GM12878 (cell line): ENCODE data around the gene HMOX1.

Experiments
- POLR2AphosphoS5 ChIP-seq: IDR thresholded peaks from 2 replicates; pipeline ENCODE4 v1.6.1; 2011; ENCODE audit warnings: mild to moderate bottlenecking, low read length, inconsistent platforms
- RAD21 ChIP-seq: IDR thresholded peaks from 2 replicates; pipeline ENCODE4 v1.6.1; 2011; ENCODE audit warnings: mild to moderate bottlenecking, low read depth, low read length, moderate library complexity; ENCODE audit not compliant: insufficient read depth
- YY1 ChIP-seq: IDR thresholded peaks from 2 replicates; pipeline ENCODE4 v1.6.1; 2011; ENCODE audit warnings: low read depth, mild to moderate bottlenecking, low read length
- TF ChIP-seq, protein P1 (sequence below), 3 experiments: IDR thresholded peaks in 2 of 3; conservative IDR thresholded peaks in 1 of 3; 2 replicates each; pipeline ENCODE4 v1.5.1; 2011; ENCODE audit warnings: low read depth in 3 of 3, low read length in 3 of 3, mild to moderate bottlenecking in 3 of 3, control low read depth in 2 of 3, moderate library complexity in 2 of 3, inconsistent platforms in 1 of 3, mixed read lengths in 1 of 3; ENCODE audit not compliant: control insufficient read depth in 2 of 3, insufficient read depth in 1 of 3; ENCODE audit errors: extremely low read depth in 1 of 3

GRCh38 chr22:35417606-35418005 is 36.7 kb downstream of the HMOX1 start:
- TF ChIP-seq, protein P1, sequence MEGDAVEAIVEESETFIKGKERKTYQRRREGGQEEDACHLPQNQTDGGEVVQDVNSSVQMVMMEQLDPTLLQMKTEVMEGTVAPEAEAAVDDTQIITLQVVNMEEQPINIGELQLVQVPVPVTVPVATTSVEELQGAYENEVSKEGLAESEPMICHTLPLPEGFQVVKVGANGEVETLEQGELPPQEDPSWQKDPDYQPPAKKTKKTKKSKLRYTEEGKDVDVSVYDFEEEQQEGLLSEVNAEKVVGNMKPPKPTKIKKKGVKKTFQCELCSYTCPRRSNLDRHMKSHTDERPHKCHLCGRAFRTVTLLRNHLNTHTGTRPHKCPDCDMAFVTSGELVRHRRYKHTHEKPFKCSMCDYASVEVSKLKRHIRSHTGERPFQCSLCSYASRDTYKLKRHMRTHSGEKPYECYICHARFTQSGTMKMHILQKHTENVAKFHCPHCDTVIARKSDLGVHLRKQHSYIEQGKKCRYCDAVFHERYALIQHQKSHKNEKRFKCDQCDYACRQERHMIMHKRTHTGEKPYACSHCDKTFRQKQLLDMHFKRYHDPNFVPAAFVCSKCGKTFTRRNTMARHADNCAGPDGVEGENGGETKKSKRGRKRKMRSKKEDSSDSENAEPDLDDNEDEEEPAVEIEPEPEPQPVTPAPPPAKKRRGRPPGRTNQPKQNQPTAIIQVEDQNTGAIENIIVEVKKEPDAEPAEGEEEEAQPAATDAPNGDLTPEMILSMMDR (IDR thresholded peaks at IDR 0.05 in 2 of 3, conservative IDR thresholded peaks at IDR 0.05 in 1 of 3; ENCODE audit: control insufficient read depth in 2 of 3, extremely low read depth in 1 of 3, insufficient read depth in 1 of 3, low read depth in 3 of 3, low read length in 3 of 3): no peak
- TF ChIP-seq POLR2AphosphoS5 (no peak), YY1 (no peak), RAD21 (no peak)
